Gastroesophageal sphincter (tissue), 4 donors: ENCODE measurements around the gene KDM5A. TPM values are rescaled to one million over a fixed set of nuclear protein-coding genes. Genes with fewer than 3 reads are reported as not detected.

ENCODE experiments used
- ATAC-seq: fragments of 150-250 bp; one replicate; pipeline ENCODE4 v1.9.1; 2016; ENCODE audit warnings: mild to moderate bottlenecking, moderate library complexity
- H3K27ac ChIP-seq, 4 donors: fragments of 200-600 bp; sonication (generic) in 3 of 4; 1 replicate in 3 of 4; 2 replicates in 1 of 4; pipeline ENCODE4 v1.5.1; 2016 to 2019
- H3K27me3 ChIP-seq: fragments of 200-600 bp; sonication (generic); one replicate; pipeline ENCODE4 v1.5.1; 2019
- H3K36me3 ChIP-seq, 2 donors: fragments of 200-600 bp; sonication (generic); one replicate each; pipeline ENCODE4 v1.5.1; 2019; ENCODE audit warnings: control low read depth in 1 of 2
- H3K4me1 ChIP-seq, 3 donors: fragments of 200-600 bp; sonication (generic); 1 replicate in 2 of 3; 2 replicates in 1 of 3; pipeline ENCODE4 v1.5.1; 2016 to 2019; ENCODE audit warnings: control low read depth in 2 of 3
- H3K4me3 ChIP-seq, 2 donors: fragments of 200-600 bp; sonication (generic); one replicate each; pipeline ENCODE4 v1.5.1; 2019; ENCODE audit warnings: mild to moderate bottlenecking in 1 of 2, moderate library complexity in 1 of 2
- H3K9me3 ChIP-seq, 3 donors: fragments of 200-600 bp; sonication (generic); one replicate each; pipeline ENCODE4 v1.5.1; 2017 to 2019; ENCODE audit warnings: control low read depth in 2 of 3
- EP300 ChIP-seq: sonication (generic); formaldehyde crosslinking; IDR thresholded peaks from one replicate; pipeline ENCODE4 v1.6.1; 2017; ENCODE audit warnings: antibody characterized with exemption, mild to moderate bottlenecking
- POLR2A ChIP-seq, 2 donors: fragments of 450-650 bp; IDR thresholded peaks; one replicate each; pipeline ENCODE4 v1.6.1; 2017; ENCODE audit warnings: antibody characterized with exemption in 2 of 2, mild to moderate bottlenecking in 2 of 2, moderate library complexity in 1 of 2
- POLR2AphosphoS5 ChIP-seq: sonication (generic); formaldehyde crosslinking; IDR thresholded peaks from one replicate; pipeline ENCODE4 v1.6.1; 2017; ENCODE audit warnings: antibody characterized with exemption
- WGBS, 2 donors: methylation state at CpG; one replicate each; pipeline ENCODE4 v1.1.5; 2018; ENCODE audit warnings: low coverage in 1 of 2; 5-methylcytosine and 5-hydroxymethylcytosine counted together
- total RNA-seq, 4 donors: library from RNA; depleted of rRNA; stranded (reverse); fragments of >200 nt; gene quantifications; one replicate each; pipeline ENCODE4 v1.1.0, GENCODE V29; 2016
- TF ChIP-seq, protein P1 (sequence below), 4 experiments: fragments of 200-600 bp in 2 of 4; fragments of 450-650 bp in 2 of 4; sonication (generic) in 1 of 4; IDR thresholded peaks; one replicate each; pipeline ENCODE4 v1.5.1; 2017 to 2019; ENCODE audit warnings: antibody characterized with exemption in 4 of 4, mild to moderate bottlenecking in 2 of 4, moderate library complexity in 2 of 4

KDM5A gene
- total RNA-seq, 4 donors from 2014 or later: 39.3 to 87.9 (median 44.3) TPM

DNA sequence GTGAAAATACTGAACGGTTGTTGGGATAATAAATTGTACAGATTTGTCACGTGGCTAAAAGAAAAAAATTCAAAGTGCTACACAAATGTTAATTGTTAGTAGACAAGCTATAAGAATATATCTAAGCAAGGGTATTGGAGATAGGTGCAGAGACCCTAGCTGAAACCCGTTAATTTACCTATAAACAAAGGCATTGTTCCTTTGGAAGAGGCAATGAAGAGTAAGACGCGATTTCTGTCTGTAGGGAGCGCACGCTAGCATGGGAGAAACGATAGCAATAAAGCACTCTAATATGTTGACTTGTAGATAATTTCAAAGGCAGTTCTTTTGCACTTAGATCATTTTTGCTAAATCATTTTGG lies 12.9 kb upstream of the KDM5A start:
- TF ChIP-seq EP300: no peak
- TF ChIP-seq POLR2AphosphoS5: no peak
- no peak for TF ChIP-seq POLR2A (IDR thresholded peaks at IDR 0.05)
- TF ChIP-seq, protein P1, sequence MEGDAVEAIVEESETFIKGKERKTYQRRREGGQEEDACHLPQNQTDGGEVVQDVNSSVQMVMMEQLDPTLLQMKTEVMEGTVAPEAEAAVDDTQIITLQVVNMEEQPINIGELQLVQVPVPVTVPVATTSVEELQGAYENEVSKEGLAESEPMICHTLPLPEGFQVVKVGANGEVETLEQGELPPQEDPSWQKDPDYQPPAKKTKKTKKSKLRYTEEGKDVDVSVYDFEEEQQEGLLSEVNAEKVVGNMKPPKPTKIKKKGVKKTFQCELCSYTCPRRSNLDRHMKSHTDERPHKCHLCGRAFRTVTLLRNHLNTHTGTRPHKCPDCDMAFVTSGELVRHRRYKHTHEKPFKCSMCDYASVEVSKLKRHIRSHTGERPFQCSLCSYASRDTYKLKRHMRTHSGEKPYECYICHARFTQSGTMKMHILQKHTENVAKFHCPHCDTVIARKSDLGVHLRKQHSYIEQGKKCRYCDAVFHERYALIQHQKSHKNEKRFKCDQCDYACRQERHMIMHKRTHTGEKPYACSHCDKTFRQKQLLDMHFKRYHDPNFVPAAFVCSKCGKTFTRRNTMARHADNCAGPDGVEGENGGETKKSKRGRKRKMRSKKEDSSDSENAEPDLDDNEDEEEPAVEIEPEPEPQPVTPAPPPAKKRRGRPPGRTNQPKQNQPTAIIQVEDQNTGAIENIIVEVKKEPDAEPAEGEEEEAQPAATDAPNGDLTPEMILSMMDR (IDR thresholded peaks at IDR 0.05): no peak
- Histone ChIP-seq H3K4me1 (peaks cover 0 to 21% (median 4%) of the 10 kb centered on the region in 3 donors), H3K27ac (peak overlapping the region in 3 of 4 donors; percentile 77 to 85 (median 78)), H3K27me3 (no peaks in the 10 kb centered on the region), H3K36me3 (peaks cover 0 to 11% of the 10 kb centered on the region in 2 donors), H3K9me3 (no peaks in the 10 kb centered on the region), H3K4me3 (peak overlapping the region; percentile 57 to 58)
- WGBS, 2 donors: 0 to 1% methylated on average over 8 of the region's 8 CpGs
- no peak for ATAC-seq

DNA sequence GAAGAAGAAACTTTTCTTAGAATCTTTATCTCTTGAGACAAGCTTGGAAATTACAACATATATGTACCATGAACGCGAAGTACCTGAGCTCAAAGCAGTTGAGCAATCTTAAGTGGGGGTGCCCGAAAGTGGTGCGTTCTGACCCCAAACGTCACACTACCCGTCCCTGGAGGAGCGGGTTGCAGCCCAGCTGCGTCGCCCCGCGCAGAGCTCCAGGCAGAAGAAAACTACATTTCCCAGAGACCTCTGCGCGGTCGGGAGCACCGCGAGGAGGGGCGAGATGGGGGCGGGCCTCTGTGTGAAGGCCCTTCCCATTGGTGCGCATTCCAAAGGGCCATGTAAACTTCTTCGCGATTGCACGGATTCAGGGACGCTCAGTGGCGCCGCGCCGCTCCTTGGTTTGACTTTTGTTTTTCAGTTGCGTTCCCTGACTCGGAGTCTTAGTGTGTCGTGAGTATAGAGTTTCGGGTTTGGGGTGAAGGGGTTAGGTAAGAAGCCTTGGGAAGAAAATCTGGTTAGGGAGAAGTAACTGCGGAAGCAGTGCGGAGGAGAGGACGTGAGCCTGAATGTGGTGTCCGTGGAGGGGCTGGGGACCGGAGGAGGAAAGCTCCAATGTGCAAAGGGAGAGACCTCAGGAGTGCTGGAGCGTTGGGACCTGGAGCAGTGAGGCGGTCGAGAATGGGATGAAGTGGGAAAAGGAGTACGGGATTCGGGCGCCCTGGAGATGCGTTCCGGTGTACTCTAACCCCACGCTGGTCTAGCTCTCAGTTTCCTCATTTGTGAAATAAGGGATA lies 12.3 kb upstream of the KDM5A start, which contains the start of gene CCDC77:
Gene CCDC77 (plus strand): TSS at position 410 of the 794 bp plus-strand sequence. CDS start 7,740 bp downstream, outside the sequence.
- Histone ChIP-seq H3K36me3 (peaks cover 0 to 5% of the 10 kb centered on the region in 2 donors), H3K9me3 (no peaks in the 10 kb centered on the region), H3K27ac (peak within 1 kb of the TSS in 3 of 4 donors; percentile 77 to 85 (median 78)), H3K4me1 (peaks cover 0 to 21% (median 4%) of the 10 kb centered on the region in 3 donors), H3K27me3 (no peaks in the 10 kb centered on the region), H3K4me3 (peak within 1 kb of the TSS; percentile 57 to 58)
- peak; percentile 100 for ATAC-seq
- WGBS, 2 donors: 1 to 2% methylated on average over 12 to 33 of the region's 45 CpGs
- TF ChIP-seq POLR2AphosphoS5 (peak; percentile 42), POLR2A (IDR thresholded peaks at IDR 0.05) (no peak), EP300 (no peak)
- TF ChIP-seq, protein P1 (IDR thresholded peaks at IDR 0.05): peak in 1 of 4 experiments; percentile 45

DNA sequence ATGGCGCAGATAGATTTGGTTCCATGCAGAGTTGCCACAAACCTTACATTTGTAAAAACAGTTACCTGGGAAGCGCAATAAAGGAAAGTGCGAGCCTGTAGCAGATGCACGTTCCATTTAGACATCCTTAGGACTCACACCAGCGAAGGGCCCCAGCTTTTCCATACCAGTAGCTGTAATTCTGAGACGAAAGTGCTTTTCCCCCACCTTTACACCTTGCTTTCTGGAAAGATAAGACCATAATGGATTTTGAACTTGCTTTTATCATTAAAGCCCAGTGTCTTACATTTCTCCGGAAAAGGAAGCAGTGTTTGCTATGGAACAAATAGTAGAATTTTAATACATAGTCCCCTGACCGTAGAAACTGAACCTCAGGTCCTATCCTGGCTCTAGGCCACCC lies 11.7 kb upstream of the KDM5A start:
- Histone ChIP-seq H3K27ac (peak overlapping the region in 3 of 4 donors; percentile 77 to 85 (median 78)), H3K4me3 (peak overlapping the region; percentile 57 to 58), H3K4me1 (peaks cover 0 to 21% (median 4%) of the 10 kb centered on the region in 3 donors), H3K27me3 (no peaks in the 10 kb centered on the region), H3K36me3 (no peaks in the 10 kb centered on the region), H3K9me3 (no peaks in the 10 kb centered on the region)
- no peak for ATAC-seq
- 63 to 64% methylated on average over 8 of the region's 8 CpGs for WGBS, 2 donors
- no peak for TF ChIP-seq EP300
- TF ChIP-seq, protein P1 (IDR thresholded peaks at IDR 0.05): no peak
- no peak for TF ChIP-seq POLR2A (IDR thresholded peaks at IDR 0.05)

DNA sequence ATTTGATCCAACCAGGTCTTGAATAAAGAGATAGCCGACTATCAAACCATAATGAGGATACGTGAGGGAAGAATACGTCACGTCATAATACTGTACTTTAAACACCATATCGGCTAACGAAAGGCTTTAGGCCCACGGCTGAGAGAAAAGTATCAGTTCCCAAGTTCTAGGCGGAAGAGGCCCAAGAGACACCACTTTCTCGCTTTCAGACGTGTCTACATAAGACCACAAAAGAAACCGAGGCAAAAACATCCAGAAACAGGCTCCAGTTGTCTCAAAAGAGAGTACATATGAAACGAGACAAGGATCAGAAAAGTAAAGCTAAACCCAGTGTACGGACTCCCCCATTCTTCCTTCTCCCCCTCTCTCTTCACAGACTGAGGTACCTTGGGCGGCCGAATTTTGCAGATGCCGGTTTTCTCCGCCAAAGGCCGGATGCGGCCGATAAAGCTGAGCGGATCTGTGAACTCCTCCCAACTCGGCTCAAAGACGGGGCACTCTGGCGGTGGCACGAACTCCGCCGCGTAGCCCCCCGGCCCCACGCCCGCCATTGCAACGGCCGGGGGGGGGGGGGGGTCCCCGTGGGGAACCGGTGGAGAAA lies 479 bp downstream of the KDM5A start:
- peak overlapping the region; percentile 79 to 97 for H3K4me3 ChIP-seq
- no peaks in the 10 kb centered on the region for H3K9me3 ChIP-seq
- peak overlapping the region; percentile 91 to 96 (median 93) for H3K27ac ChIP-seq
- peaks cover 2 to 42% (median 16%) of the 10 kb centered on the region in 3 donors for H3K4me1 ChIP-seq
- WGBS, 2 donors: 0 to 1% methylated on average over 11 to 16 of the region's 35 CpGs
- H3K36me3 ChIP-seq: peaks cover 0 to 14% of the 10 kb centered on the region in 2 donors
- TF ChIP-seq POLR2AphosphoS5: no peak
- TF ChIP-seq EP300: no peak
- TF ChIP-seq, protein P1 (IDR thresholded peaks at IDR 0.05): no peak
- TF ChIP-seq POLR2A (IDR thresholded peaks at IDR 0.05): no peak
- H3K27me3 ChIP-seq: no peaks in the 10 kb centered on the region
- ATAC-seq: peak; percentile 4
